Measurements from ENCODE around the gene OTUD6A.

OTUD6A gene

GRCh38 chrX:70034646-70035045 is 27.6 kb upstream of the OTUD6A start:
- no peak for DNase-seq (ENCODE audit: low read depth, low spot score)
- H3K4me3 ChIP-seq (ENCODE audit: low read depth, low read length): no peak overlapping the region
- in situ Hi-C loops (cut with HindIII; ENCODE audit: low sequenced_read_pairs): no loop called here
- TF ChIP-seq, protein P1, sequence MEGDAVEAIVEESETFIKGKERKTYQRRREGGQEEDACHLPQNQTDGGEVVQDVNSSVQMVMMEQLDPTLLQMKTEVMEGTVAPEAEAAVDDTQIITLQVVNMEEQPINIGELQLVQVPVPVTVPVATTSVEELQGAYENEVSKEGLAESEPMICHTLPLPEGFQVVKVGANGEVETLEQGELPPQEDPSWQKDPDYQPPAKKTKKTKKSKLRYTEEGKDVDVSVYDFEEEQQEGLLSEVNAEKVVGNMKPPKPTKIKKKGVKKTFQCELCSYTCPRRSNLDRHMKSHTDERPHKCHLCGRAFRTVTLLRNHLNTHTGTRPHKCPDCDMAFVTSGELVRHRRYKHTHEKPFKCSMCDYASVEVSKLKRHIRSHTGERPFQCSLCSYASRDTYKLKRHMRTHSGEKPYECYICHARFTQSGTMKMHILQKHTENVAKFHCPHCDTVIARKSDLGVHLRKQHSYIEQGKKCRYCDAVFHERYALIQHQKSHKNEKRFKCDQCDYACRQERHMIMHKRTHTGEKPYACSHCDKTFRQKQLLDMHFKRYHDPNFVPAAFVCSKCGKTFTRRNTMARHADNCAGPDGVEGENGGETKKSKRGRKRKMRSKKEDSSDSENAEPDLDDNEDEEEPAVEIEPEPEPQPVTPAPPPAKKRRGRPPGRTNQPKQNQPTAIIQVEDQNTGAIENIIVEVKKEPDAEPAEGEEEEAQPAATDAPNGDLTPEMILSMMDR (IDR thresholded peaks at IDR 0.05; ENCODE audit: low read depth, low read length): no peak

DNA sequence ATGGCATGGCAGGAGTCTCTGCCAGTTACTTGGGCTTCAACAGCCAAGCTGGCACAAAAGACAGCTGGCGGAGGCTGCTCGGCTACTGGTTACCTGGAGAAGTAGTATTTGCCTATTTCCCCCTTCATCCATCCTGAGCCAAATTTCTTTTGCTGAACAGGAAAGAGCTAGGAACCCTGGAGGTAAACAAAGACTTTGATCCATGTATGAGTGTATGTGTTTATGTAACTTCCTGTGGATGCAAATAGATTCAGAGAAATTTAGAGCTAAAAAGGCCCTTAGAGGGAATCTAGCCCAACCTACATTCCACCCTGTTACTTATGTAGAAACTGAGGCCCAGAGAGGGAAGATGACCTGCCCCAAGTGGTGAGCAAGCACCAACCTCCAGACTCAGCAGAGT is 23.7 kb upstream of the OTUD6A start:
- TF ChIP-seq, protein P1 (IDR thresholded peaks at IDR 0.05; ENCODE audit: low read depth, low read length): no peak
- H3K4me3 ChIP-seq (ENCODE audit: low read depth, low read length): no peak overlapping the region
- DNase-seq (ENCODE audit: low read depth, low spot score): no peak
- in situ Hi-C loops (cut with HindIII; ENCODE audit: low sequenced_read_pairs): no loop called here

DNA sequence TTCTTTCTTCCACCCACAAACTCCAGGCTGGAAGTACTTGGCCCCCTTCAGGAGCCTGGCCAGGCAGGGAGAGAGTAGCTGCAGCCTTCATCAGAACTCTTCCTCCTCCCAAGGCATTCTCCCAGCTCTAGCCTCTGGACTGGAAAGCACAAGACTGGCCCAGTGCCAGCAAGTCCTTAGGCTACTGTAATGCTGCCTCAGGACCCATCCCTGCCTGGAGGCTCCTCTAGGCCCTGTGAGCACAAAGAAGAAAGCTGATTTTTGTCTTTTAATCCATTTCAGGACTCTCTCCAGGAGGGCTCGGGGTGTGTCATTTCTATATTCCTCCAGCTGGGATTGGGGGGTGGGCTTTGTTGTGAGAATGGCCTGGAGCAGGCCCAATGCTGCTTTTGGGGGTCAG is 23.3 kb upstream of the OTUD6A start:
- in situ Hi-C loops (cut with HindIII; ENCODE audit: low sequenced_read_pairs): no loop called here
- no peak overlapping the region for H3K4me3 ChIP-seq (ENCODE audit: low read depth, low read length)
- TF ChIP-seq, protein P1 (IDR thresholded peaks at IDR 0.05; ENCODE audit: low read depth, low read length): no peak
- no peak for DNase-seq (ENCODE audit: low read depth, low spot score)

GRCh38 chrX:70039758-70040157 is 22.5 kb upstream of the OTUD6A start:
- in situ Hi-C loops (cut with HindIII; ENCODE audit: low sequenced_read_pairs): no loop called here
- TF ChIP-seq, protein P1 (IDR thresholded peaks at IDR 0.05; ENCODE audit: low read depth, low read length): no peak
- DNase-seq (ENCODE audit: low read depth, low spot score): no peak

GRCh38 chrX:70041993-70042392 is 20.3 kb upstream of the OTUD6A start:
- in situ Hi-C loops (cut with HindIII; ENCODE audit: low sequenced_read_pairs): no loop called here
- TF ChIP-seq, protein P1 (IDR thresholded peaks at IDR 0.05; ENCODE audit: low read depth, low read length): no peak
- DNase-seq (ENCODE audit: low read depth, low spot score): no peak
- no peak overlapping the region for H3K4me3 ChIP-seq (ENCODE audit: low read depth, low read length)

More at GRCh38 chrX:70039758-70040157, 22.5 kb upstream of the OTUD6A start:
- H3K4me3 ChIP-seq (ENCODE audit: low read depth, low read length): no peak overlapping the region

GRCh38 chrX:70042399-70043371 is 19.6 kb upstream of the OTUD6A start:
- no peak overlapping the region for H3K4me3 ChIP-seq (ENCODE audit: low read depth, low read length)
- no peak for DNase-seq (ENCODE audit: low read depth, low spot score)
- in situ Hi-C loops (cut with HindIII; ENCODE audit: low sequenced_read_pairs): no loop called here
- TF ChIP-seq, protein P1 (IDR thresholded peaks at IDR 0.05; ENCODE audit: low read depth, low read length): no peak
